K562 (cell line): Measurements from ENCODE around the gene PDE4DIP. TPM values are rescaled to one million over a fixed set of nuclear protein-coding genes. Genes with fewer than 3 reads are reported as not detected.
"Not testable (repeated sequence)": the region's sequence is repeated elsewhere in the genome, so short reads cannot be mapped to it uniquely, and the experiment has no call there.

ENCODE experiments used
- ATAC-seq: fragments of 200-7000 bp; cut with Tn5 transposase; 3 replicates; pipeline ENCODE4 v1.9.1; 2020; ENCODE audit warnings: moderate library complexity
- BruUV-seq: library from RNA; stranded (reverse); fragments of 400-500 nt; replicated peaks from 2 replicates; lab custom pipeline; 2021; lab: Mats Ljungman, UMichigan
- CTCF ChIA-PET: fragments of 300-600 bp; formaldehyde crosslinking; extraction: SDS; loops from one replicate; lab custom pipeline; 2021; ENCODE audit warnings: low intra/inter-chr PET ratio; lab: Yijun Ruan, JAX
- POLR2A ChIA-PET: fragments of 300-600, 350-650 bp; sonication (Branson Sonifier 250); formaldehyde crosslinking; extraction: SDS; loops from one replicate; lab custom pipeline; 2021; ENCODE audit warnings: antibody characterized with exemption, inconsistent platforms; lab: Yijun Ruan, JAX
- DNase-seq, 4 experiments: peaks; one replicate each; pipeline versions ENCODE4 v3.0.0 to v3.0.0-alpha.2; 2011 to 2018; ENCODE audit warnings: low spot score in 3 of 4, mixed read lengths in 3 of 4; ENCODE audit errors: extremely low read depth in 1 of 4
- FAIRE-seq: peaks from 2 replicates; lab custom pipeline; 2011; peaks lifted over from hg19 to GRCh38; lab: Jason Lieb, UNC
- H2AFZ ChIP-seq: 2 replicates; pipeline ENCODE4 v1.6.0; 2011; ENCODE audit warnings: low read depth, low read length, control low read depth, inconsistent platforms
- H3K27ac ChIP-seq: fragments of 200-600 bp; 3 replicates; pipeline ENCODE4 v1.8.0; 2011; ENCODE audit warnings: low read depth, mild to moderate bottlenecking, control low read depth, inconsistent platforms, low read length, moderate library complexity, mixed read lengths; ENCODE audit errors: extremely low read depth
- H3K27me3 ChIP-seq, 2 experiments: fragments of 300-600 bp in 1 of 2; 2 replicates in 1 of 2; 3 replicates in 1 of 2; pipeline versions ENCODE4 v1.6.0 to v1.8.0; 2011; ENCODE audit warnings: inconsistent platforms in 2 of 2, low read length in 2 of 2, mild to moderate bottlenecking in 1 of 2, mixed read lengths in 1 of 2, moderate library complexity in 1 of 2; ENCODE audit not compliant: control insufficient read depth in 2 of 2, insufficient read depth in 2 of 2
- H3K36me3 ChIP-seq: fragments of 300-600 bp; 3 replicates; pipeline ENCODE4 v1.8.0; 2011; ENCODE audit warnings: mild to moderate bottlenecking, low read length, inconsistent platforms; ENCODE audit not compliant: control insufficient read depth, insufficient read depth
- H3K4me1 ChIP-seq, 2 experiments: fragments of 200-600 bp in 1 of 2; replicated peaks in 1 of 2; 2 replicates in 1 of 2; 3 replicates in 1 of 2; pipeline versions ENCODE4 v1.5.1 to v1.8.0; 2011; ENCODE audit warnings: inconsistent platforms in 2 of 2, low read length in 2 of 2, mild to moderate bottlenecking in 1 of 2, mixed read lengths in 1 of 2, moderate library complexity in 1 of 2; ENCODE audit not compliant: control insufficient read depth in 2 of 2, insufficient read depth in 2 of 2
- H3K4me2 ChIP-seq: 2 replicates; pipeline ENCODE4 v1.6.1; 2011; ENCODE audit warnings: low read length, control low read depth, inconsistent platforms, mixed read lengths; ENCODE audit not compliant: insufficient read depth
- H3K4me3 ChIP-seq: fragments of 200-600 bp; sonication (generic), shearing (Covaris generic); 2 replicates; pipeline ENCODE4 v1.5.1; 2016; ENCODE audit warnings: control low read depth, inconsistent platforms
- H3K79me2 ChIP-seq: fragments of 200-600 bp; 3 replicates; pipeline ENCODE4 v1.8.0; 2011; ENCODE audit warnings: low read length, inconsistent platforms; ENCODE audit not compliant: control insufficient read depth, insufficient read depth
- H3K9ac ChIP-seq, 2 experiments: 2 replicates each; pipeline versions ENCODE4 v1.6.0 to v1.6.1; 2011; ENCODE audit warnings: low read depth in 2 of 2, low read length in 2 of 2, control low read depth in 1 of 2, inconsistent platforms in 1 of 2, mild to moderate bottlenecking in 1 of 2, mixed read lengths in 1 of 2; ENCODE audit not compliant: insufficient read depth in 1 of 2
- H3K9me1 ChIP-seq: one replicate; pipeline ENCODE4 v1.6.0; 2011; ENCODE audit warnings: inconsistent platforms, mild to moderate bottlenecking, low read length, moderate library complexity; ENCODE audit not compliant: control insufficient read depth, insufficient read depth
- H3K9me3 ChIP-seq: replicated peaks from 2 replicates; pipeline ENCODE4 v1.5.1; 2011; ENCODE audit warnings: low read depth, low read length, inconsistent platforms; ENCODE audit not compliant: control insufficient read depth, insufficient read depth
- H4K20me1 ChIP-seq: replicated peaks from 2 replicates; pipeline ENCODE4 v1.6.1; 2011; ENCODE audit warnings: low read length, inconsistent platforms, mixed read lengths; ENCODE audit not compliant: control insufficient read depth, insufficient read depth
- WGBS: fragments of 100-300 bp; shearing (Covaris generic); methylation state at CpG from one replicate; pipeline ENCODE4 v1.1.6; 2016; ENCODE audit warnings: low coverage, mixed read lengths; ENCODE audit not compliant: insufficient coverage; ENCODE audit errors: missing lambda C conversion rate; 5-methylcytosine and 5-hydroxymethylcytosine counted together
- in situ Hi-C: fragments of 300-500 bp; cut with MboI; formaldehyde crosslinking; loops from 4 replicates; pipeline ENCODE4 v1.15.0; 2018; ENCODE audit warnings: inconsistent platforms, mixed read lengths
- intact Hi-C: fragments of 100-400 bp; cut with micrococcal nuclease; formaldehyde crosslinking; loops from 2 replicates; pipeline ENCODE4 v1.14.2; 2022
- polyA plus RNA-seq, 8 experiments: library from polyadenylated mRNA; depleted of rRNA in 4 of 8; stranded (reverse) in 5 of 8; unstranded in 3 of 8; fragments of >200 nt; fragmentation: Nextera tagmentation in 2 of 8; fragmentation: Illumina TruSeq in 1 of 8; extraction: Ambion mirVana in 2 of 8; extraction: Trizol in 1 of 8; gene quantifications; 2 replicates each; pipeline versions ENCODE4 v1.2.1 to v1.2.3, GENCODE V29; 2011 to 2014; ENCODE audit warnings: inconsistent platforms in 1 of 8, missing spikeins in 1 of 8
- total RNA-seq, 7 experiments: library from RNA; depleted of rRNA in 6 of 7; stranded (reverse); fragments of >200 nt in 6 of 7; fragmentation: Illumina TruSeq in 2 of 7; extraction: Trizol in 2 of 7; gene quantifications; 2 replicates each; pipeline versions ENCODE4 v1.2.1 to v1.2.3, GENCODE V29; 2011 to 2021; ENCODE audit warnings: low replicate concordance in 1 of 7

Gene PDE4DIP
- total and polyA plus RNA-seq, 9 of the 15 experiments (the other 6 are each of a cell fraction or from before 2014, with no cell fraction given): 148 to 355 (median 260) TPM

- intact Hi-C loops, CTCF ChIA-PET, H3K27me3 ChIP-seq: not testable (repeated sequence)
Measured at GRCh38 chr1:149024327-149024726, 180.1 kb downstream of the PDE4DIP start.

GRCh38 chr1:149033916-149034315 lies 189.7 kb downstream of the PDE4DIP start:
- ATAC-seq, H3K27ac ChIP-seq, H3K36me3 ChIP-seq, FAIRE-seq, H3K9me1 ChIP-seq, H3K79me2 ChIP-seq, CTCF ChIA-PET, intact Hi-C loops, POLR2A ChIA-PET, H3K27me3 ChIP-seq, in situ Hi-C loops, H3K9ac ChIP-seq, H3K4me3 ChIP-seq, H2AFZ ChIP-seq, BruUV-seq, H3K9me3 ChIP-seq, H3K4me2 ChIP-seq, H4K20me1 ChIP-seq, DNase-seq, H3K4me1 ChIP-seq: not testable (repeated sequence)
- 80% methylated on average over 1 of the region's 3 CpGs for WGBS

More at GRCh38 chr1:149024327-149024726, 180.1 kb downstream of the PDE4DIP start:
- H3K27ac ChIP-seq, H3K36me3 ChIP-seq, ATAC-seq, BruUV-seq, H3K4me1 ChIP-seq, DNase-seq, H3K9me1 ChIP-seq, H3K9me3 ChIP-seq, H3K4me2 ChIP-seq, in situ Hi-C loops, H2AFZ ChIP-seq, POLR2A ChIA-PET, H3K79me2 ChIP-seq, H4K20me1 ChIP-seq, H3K4me3 ChIP-seq, H3K9ac ChIP-seq, FAIRE-seq: not testable (repeated sequence)
- no CpG with 5 or more reads among the region's 3 CpGs for WGBS

- H3K9ac ChIP-seq, H3K79me2 ChIP-seq, intact Hi-C loops, H3K27ac ChIP-seq, H3K27me3 ChIP-seq, in situ Hi-C loops, H4K20me1 ChIP-seq, FAIRE-seq, H2AFZ ChIP-seq, DNase-seq, H3K4me2 ChIP-seq, BruUV-seq, H3K4me3 ChIP-seq, H3K36me3 ChIP-seq, H3K9me1 ChIP-seq, POLR2A ChIA-PET, H3K9me3 ChIP-seq, H3K4me1 ChIP-seq, ATAC-seq, CTCF ChIA-PET: not testable (repeated sequence)
- 0% methylated on average over 1 of the region's 4 CpGs for WGBS
Measured at GRCh38 chr1:149043056-149043455, 198.8 kb downstream of the PDE4DIP start.

- H3K4me1 ChIP-seq, H3K27me3 ChIP-seq, CTCF ChIA-PET, POLR2A ChIA-PET, DNase-seq, H3K4me3 ChIP-seq, H3K9me3 ChIP-seq, intact Hi-C loops, FAIRE-seq, in situ Hi-C loops, H3K27ac ChIP-seq, ATAC-seq, H3K9me1 ChIP-seq, H4K20me1 ChIP-seq, H3K9ac ChIP-seq, H3K79me2 ChIP-seq, H2AFZ ChIP-seq, H3K4me2 ChIP-seq, H3K36me3 ChIP-seq: not testable (repeated sequence)
- TSS peak; percentile 41 for BruUV-seq
- WGBS: 49% methylated on average over 3 of the region's 3 CpGs
Measured at GRCh38 chr1:149064611-149065010, 220.4 kb downstream of the PDE4DIP start.
